ENCODE data around the gene ZNF398.
"Not testable (repeated sequence)": the region's sequence is repeated elsewhere in the genome, so short reads cannot be mapped to it uniquely, and the experiment has no call there.

Gene ZNF398, protein sequence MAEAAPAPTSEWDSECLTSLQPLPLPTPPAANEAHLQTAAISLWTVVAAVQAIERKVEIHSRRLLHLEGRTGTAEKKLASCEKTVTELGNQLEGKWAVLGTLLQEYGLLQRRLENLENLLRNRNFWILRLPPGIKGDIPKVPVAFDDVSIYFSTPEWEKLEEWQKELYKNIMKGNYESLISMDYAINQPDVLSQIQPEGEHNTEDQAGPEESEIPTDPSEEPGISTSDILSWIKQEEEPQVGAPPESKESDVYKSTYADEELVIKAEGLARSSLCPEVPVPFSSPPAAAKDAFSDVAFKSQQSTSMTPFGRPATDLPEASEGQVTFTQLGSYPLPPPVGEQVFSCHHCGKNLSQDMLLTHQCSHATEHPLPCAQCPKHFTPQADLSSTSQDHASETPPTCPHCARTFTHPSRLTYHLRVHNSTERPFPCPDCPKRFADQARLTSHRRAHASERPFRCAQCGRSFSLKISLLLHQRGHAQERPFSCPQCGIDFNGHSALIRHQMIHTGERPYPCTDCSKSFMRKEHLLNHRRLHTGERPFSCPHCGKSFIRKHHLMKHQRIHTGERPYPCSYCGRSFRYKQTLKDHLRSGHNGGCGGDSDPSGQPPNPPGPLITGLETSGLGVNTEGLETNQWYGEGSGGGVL

DNA sequence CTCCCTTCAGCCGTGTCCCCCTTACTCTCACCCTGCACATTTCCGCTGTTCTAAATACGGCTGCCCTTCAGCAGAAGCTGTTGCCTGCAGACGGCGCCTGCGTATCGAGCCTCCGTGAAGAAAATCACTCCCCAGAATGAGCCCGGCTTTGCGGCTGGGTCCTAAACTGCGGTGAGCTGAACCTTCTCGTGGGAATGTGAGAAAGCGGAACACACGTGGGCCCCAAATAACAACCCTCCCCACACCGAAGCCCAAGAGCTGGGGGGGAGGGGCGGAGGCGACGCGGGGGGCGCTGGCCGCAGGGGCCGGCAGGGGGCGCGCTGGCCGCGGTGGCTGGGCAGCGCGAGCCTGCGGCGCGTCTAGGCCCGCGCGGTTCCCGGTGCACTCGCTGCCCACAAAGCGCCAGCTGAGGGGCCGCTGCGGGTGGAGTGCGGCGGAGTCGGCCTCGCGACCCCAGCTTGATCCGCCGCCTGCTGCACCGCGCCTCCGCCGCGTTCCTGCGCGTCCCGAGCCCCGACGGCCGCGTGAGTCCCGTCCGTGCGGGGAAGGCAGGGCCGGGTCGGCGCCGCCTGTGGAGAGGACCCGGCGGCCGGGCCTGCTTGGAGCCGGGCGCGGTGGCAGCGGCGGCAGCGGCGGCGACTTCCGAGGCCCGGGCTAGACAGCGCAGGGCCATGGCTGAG lies at the start of gene ZNF398:
ZNF398 (plus strand) TSS at position 382 of the 680 bp plus-strand sequence; CDS start at position 672, 290 bp downstream.
- intact Hi-C loops (cut with DNase I) = loop anchor here (1.0 to 5.0 kb wide), 2 partner anchors 21 to 90 kb away; partner anchors contain the start of genes ZNF212 and ZNF425
- DNase-seq = peak; percentile 56 to 96 (median 70)

DNA sequence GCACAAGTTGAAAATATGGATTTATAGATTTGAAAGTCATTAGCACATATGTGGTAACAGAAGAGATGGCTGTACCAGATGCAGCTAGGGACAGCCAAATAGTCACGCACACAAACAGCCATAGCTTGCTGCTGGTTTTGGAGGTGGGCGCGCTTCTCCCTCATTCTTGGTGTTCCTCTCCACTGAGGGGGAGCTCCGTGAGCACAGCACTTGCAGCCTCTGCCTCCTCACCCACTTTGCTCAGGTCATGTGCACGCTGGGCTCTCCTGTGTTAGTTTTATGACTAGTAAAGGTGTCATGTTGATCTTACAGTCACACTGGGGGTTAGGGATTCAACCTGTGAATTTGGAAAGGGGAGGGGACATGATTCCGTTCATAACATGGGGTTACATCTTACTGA lies 48.2 kb upstream of the ZNF398 start:
- peak in 2 of 10 donors; percentile 29 to 53 for DNase-seq
- intact Hi-C loops (cut with DNase I) = loop anchor here (10.0 kb wide), 1 partner anchor 594 kb away; no protein-coding TSS in a partner anchor

DNA sequence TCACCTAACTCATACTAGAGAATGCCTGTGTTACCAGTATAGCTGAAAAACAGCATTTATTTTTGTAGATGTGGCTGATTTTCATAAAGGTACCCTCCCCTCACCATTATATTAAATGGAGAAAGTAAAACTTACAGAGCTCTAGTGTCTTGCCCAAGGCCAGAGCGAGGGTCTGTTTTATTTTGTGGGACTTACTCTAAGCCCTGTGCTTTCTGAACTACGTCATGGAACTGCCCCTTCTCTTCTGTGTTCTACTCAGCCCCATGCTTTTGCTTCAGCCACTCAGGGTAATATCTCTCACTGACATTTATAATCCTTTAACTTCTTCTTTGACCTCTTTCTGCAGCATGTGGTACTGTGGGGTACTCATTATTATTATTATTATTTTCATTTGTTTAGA lies 46.4 kb upstream of the ZNF398 start:
- DNase-seq = no peak
- intact Hi-C loops (cut with DNase I) = no loop called here

DNA sequence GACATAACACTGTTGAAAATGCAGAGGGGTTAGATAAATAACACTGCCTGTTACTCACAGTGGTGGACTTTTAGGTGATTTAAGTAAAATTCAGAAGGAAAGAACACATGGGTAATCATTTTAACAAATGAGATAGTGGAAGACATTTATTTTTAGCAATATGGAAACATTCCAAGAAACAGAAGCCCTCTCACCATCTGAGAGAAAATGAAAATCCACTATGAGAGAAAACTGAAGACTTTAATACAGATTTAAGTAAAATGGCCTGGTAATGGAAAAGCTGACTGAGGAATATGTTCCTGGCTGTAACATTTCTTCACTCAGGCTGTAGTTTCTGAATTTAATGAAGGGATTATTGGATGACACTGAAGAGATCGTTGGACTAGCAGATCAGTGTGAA lies 44.6 kb upstream of the ZNF398 start:
- DNase-seq = no peak
- intact Hi-C loops (cut with DNase I) = no loop called here

DNA sequence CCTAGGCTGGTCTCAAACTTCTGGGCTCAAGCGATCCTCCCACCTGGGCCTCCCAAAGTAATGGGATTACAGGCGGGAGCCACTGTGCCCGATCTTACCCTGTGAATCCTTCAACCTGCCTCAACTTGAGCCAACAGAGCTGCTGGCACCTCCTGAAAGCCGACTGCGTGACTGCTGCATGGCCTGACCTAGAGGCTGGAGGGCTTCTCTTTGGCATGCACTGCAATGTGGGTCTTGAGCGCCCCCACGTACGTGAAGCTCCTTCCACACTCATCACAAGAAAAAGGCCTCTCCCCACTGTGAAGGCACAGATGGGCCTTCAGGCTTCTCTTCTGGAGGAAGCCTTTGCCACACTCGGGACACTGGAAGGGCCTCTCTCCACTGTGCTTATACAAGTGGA lies 43.8 kb upstream of the ZNF398 start:
- peak in 1 of 10 donors; percentile 61 for DNase-seq
- intact Hi-C loops (cut with DNase I) = no loop called here

DNA sequence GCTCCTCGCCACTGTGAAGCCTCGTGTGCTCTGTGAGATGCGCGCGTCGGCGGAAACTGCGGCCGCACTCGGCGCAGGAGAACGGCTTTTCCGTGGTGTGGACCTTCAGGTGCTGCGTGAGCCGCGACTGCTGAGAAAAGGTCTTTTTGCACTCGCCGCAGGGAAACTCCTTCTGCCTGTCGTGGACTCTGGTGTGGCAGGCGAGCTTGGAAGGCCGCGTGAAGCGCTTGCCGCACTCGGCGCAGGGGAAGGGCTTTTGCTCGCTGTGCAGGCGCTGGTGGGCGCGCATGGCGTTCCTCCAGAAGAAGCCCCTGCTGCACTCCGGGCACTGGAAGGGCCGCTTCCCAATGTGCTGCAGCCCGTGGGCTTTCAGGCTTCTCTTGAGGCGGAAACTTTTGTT lies 43.0 kb upstream of the ZNF398 start:
- intact Hi-C loops (cut with DNase I) = no loop called here
- DNase-seq = peak in 2 of 10 donors; percentile 51 to 71

DNA sequence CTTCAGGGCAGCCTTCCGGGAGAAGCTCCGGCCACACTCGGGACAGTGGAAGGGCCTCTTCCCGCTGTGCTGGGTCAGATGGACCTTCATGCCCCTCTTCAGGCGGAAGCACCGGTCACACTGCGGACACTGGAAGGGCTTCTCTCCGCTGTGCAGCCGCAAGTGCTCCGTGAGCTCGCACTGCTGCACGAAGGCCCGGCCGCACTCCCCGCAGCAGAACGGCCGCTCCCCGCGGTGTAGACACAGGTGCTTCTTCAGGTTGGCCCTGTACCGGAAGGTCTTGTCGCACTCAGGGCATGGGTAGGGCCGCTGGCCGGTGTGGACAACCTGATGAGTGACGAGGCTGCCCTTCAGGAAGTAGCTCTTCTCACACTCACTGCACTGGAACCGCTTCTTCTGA lies 42.5 kb upstream of the ZNF398 start:
- peak in 2 of 10 donors; percentile 74 for DNase-seq
- intact Hi-C loops (cut with DNase I) = no loop called here

DNA sequence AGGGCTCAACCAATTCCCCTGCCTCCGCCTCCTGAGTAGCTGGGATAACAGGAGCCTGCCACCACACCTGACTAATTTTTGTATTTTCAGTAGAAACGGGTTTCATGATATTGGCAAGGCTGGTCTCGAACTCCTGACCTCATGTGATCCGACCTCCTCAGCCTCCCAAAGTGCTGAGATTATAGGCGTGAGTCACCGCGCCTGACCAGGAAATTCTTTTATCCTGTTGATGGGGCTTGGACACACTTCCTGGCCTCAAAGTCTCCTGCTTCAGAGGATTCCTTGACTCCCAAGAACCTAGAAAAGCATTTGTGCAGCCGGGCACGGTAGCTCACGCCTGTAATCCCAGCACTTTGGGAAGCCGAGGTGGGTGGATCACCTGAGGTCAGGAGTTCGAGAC lies 37.3 kb upstream of the ZNF398 start:
- DNase-seq = peak in 2 of 10 donors; percentile 4 to 18
- intact Hi-C loops (cut with DNase I) = no loop called here

DNA sequence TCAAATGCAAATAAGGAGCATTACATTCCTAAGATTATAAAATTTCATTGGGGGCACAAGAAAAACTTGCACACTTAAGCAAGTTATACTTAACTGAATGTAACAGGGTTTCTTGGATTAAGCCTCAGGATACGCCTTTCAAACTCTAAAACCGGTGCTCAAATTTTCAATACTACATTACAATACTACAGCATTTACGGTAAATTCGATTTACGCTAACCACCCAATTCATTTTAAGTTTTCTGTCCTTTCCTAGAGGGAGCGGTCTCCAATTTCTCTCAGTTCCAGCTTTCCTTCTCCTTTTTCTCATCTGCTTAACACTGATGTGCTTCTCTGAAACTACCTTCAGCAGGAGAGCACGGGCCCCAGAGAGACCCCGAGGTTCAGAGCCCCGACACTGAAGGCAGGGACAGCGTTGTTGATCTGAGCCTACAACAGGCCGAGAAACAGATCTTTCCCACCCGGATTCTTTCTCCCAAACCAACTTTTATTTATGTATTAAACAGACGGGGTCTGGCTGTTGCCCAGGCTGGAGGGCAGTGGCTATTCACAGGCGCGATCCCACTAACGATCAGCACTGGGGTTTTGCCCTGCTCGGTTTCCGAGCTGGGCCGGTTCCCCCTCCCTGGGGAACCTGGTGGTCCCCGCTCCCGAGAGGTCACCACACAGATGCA lies 21.9 kb upstream of the ZNF398 start:
- intact Hi-C loops (cut with DNase I) = no loop called here
- DNase-seq = peak in 1 of 10 donors; percentile 85

DNA sequence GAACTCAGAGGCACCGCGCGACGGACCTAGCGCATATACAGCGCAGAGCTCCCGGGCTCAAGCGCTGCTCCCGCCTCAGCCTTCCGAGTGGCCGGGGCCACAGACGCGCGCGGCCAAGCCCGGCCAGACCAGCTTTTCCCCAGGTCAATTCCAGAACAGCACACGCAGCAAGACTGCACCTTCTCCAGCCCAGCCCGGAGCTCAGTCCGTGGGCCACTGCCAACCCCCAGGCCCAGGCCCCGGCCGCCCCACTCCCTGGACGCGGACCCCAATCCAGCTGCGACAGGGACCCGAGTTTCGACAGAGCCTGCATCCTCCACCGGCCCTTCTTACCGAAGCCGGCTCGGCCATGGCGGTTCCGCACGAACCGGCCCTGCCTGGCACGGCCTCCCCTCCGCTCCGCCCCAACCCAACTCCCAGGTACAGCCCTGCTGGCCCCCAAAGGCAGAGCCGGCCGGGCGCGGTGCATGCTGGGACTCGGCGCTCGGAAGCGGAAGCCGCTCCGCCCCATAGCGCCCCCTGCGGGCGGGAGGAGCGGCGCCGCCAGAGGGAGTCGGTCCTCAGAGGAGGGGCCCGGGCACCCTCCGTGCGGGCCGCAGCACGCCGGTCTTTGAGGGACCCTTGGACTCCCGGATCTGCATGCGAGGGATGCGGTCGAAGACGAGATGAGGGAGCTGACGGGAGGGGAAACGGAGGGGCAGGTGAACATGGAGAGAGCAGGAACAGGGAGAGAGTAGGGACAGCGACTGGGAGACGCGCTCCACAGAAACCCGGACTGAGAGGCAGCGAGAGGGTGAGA lies 21.2 kb upstream of the ZNF398 start, which contains the start of gene ZNF425:
ZNF425 (minus strand) TSS at position 462 of the 799 bp plus-strand sequence; CDS start at position 351, 111 bp downstream.
- peak; percentile 83 to 98 (median 88) for DNase-seq
- intact Hi-C loops (cut with DNase I) = loop anchor here (1.0 to 2.0 kb wide), 2 partner anchors 21 to 35 kb away; partner anchors contain the start of genes ZNF398 and ZNF786

DNA sequence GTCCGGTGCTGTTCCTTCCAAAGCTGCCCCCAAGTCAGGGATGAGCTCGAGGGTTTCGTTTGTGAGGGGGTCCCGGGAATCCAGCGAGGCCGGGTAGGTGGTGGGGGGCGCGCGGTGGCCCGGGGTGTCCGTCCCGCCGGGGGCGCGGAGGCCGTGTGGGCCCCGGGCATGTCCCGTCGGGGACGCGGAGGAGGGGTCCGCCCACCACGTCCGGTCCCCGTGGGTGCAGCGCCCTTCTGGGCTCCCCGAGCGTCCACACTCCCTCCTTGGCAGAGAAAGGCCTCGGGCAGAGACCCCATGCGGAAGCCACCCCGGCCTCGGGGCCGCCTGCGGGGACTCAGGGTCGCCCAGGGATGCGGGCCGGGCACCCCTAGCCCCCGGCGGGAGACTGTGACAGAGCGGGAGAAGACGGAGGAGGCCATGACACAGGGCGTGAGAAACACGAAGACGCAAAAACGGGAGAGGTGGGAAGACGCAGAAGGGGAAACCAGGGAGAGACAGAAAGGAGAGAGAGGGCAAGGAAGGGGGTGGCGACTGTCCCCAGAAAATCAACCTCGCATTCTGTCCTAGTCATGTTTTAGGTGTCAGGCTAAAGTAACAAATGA lies 20.5 kb upstream of the ZNF398 start:
- intact Hi-C loops (cut with DNase I) = loop anchor here (1.0 to 2.0 kb wide), 2 partner anchors 21 to 36 kb away; partner anchors contain the start of genes ZNF398 and ZNF786
- DNase-seq = peak; percentile 38 to 93 (median 52)

DNA sequence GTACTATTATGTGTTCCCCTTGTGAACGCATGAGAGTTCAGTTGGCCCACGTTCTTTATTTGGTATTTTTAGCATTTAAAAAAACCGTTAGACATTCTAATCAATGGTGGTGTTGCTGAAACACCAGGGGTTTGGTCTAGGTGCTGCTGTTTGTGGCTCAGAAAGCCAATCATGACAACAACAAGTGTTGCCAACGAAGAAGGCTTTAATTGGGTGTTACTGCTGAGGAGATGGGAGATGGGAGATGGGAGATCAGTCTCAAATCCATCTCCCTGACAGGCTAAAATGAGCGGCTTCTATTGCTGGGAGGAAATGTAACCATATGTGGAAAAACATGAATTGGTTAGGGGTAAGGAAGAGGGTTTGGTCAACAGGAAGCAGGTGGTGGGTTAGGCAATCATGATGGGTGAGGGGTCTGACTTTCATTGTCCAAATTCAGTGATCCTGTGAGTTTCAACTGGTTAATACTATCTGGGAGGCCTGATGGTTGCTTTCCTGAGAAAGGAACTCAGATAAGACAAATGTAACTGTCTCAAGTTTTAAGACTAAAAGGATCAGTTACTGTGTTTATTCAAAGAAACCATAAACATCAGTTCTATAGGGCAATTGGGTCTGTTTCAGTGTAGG lies 16.6 kb upstream of the ZNF398 start:
- intact Hi-C loops (cut with DNase I) = no loop called here
- no peak for DNase-seq

DNA sequence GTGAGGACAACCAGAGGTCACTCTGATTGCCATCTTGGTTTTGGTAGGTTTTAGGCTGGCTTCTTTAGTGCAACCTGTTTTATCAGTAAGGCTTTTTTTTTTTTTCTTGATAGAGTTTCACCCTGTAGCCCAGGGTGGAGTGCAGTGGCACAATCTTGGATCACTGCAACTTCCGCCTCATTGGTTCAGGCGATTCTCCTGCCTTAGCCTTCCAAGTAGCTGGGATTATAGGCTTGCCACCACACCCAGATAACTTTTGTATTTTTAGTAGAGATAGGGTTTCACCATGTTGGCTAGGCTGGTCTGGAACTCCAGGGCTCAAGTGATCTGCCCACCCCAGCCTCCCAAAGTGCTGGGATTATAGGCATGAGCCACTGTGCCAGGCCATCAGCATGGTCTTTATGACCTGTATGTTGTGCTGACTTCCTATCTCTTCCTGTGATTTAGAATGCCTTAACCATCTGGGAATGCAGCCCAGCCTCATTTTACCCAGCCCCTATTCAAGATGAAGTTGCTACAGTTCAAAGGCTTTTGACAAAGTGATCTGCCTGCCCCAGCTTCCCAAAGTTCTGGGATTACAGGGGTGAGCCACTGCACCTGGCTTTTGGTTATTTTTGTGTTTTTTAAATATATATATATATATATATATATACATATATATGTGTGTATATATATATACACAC lies 14.1 kb upstream of the ZNF398 start:
- peak in 2 of 10 donors; percentile 4 to 15 for DNase-seq
- intact Hi-C loops (cut with DNase I) = no loop called here

DNA sequence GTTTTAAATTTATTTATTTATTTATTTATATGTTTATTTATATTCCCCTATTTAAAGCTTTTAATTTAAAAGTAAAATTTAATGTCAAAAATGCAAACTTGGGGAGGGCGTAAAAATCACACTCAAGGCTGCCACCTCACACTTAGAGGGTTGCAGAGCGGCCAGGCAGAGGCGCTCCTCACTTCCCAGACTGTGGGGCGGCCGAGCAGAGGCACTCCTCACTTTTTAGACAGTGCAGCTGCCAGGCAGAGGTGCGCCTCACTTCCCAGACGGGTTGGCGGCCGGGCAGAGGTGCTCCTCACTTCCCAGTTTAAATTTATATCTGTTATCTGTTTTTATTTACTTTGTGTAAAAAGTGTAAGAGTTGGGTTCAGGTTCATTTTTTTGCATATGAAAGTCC lies 11.1 kb upstream of the ZNF398 start:
- intact Hi-C loops (cut with DNase I) = no loop called here
- DNase-seq = peak in 1 of 10 donors; percentile 69

DNA sequence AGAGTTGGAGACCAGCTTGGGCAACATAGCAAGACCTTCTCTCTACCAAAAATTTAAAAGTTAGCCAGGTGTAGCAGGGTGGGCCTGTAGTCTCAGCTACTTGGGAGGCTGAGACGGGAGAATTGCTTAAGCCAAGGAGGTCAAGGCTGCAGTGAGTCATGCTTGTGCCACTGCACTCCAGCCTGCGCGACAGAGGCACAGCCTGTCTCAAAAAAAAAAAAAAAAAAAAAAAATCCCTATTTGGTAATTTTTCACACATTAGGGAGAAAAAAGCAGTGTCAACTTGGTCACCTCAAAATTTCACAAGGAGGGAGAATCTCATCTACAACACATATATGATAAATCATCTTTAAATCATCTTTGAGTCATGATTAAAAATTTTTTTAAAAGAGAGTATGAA lies 6.4 kb upstream of the ZNF398 start:
- no peak for DNase-seq
- intact Hi-C loops (cut with DNase I) = no loop called here

DNA sequence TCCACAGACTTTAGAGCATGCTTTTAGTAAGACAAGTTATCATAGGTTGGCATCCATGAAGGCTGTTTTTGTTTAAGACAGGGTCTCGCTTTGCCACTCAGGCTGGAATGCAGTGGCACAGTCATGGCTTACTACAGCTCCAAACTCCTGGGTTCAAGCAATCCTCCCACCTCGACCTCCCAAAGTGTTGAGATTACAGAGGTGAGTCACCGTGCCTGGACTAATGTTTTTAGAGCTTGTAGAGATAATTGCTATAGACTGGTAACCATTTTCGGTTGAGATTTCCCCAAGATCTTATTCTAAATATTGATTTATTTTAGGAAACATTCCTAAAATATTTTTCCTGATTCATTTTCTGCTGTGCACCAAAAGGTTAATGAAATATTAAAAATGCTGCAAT lies 5.4 kb upstream of the ZNF398 start:
- DNase-seq = no peak
- intact Hi-C loops (cut with DNase I) = no loop called here

DNA sequence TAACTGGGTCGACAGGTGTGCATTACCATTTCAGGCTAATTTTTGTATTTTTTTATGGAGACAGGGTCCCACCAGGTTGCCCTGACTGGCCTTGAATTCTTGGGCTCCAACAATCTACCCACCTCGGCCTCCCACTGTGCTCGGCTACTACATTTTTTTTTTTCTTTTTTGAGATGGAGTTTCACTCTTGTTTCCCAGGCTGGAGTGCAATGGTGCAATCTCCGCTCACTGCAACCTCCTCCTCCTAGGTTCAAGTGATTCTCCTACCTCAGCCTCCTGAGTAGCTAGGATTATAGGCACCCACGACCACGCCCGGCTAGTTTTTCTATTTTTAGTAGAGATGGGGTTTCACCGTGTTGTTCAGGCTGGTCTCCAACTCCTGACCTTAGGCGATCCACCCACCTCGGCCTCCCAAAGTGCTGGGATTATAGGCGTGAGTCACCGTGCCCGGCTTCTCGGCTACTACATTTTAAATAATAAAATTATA lies 2.8 kb upstream of the ZNF398 start:
- intact Hi-C loops (cut with DNase I); DNase-seq: not testable (repeated sequence)
